HG03064 (cell line): Measurements from ENCODE around the gene ATP4A.

Experiments
- ATAC-seq: cut with Tn5 transposase; IDR thresholded peaks from one replicate; pipeline ENCODE4 v1.9.1; 2021; ENCODE audit warnings: low read depth; ENCODE audit not compliant: unreplicated experiment

The ATP4A gene

DNA sequence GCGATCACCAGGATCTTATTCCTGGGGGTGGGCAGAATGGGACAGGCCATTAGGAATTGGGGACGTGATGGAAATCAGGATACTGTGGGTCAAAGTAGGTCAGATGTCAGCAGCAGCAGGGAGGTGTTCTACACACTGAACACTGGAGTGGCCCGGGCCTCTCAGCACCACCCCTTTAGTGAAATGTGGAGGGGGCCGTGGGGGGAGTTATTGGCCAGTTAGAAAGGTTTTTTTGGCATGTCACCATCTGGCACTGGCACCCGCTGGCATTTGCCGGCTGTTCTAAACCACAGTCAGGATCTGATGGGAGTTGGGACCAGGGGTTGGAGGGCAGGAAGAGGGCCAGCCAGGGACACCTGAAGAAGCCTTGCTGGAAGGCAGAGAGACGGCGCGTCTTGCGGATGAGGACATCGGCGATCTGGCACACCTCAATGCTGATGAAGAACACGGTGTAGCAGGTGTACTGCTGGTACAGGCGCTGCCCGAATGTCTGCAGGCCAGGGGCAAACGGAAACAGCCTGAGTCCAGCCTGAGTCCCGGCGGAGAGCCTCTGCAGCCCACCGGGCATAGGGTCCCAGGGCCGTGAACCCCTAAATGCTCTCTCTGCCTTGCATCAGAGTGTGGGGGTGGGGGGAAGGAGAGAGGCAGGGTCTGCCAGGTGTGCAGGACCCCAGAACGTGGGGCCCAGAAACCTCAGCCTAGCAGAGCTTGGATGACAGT, 12.2 kb downstream of the ATP4A start:
- ATAC-seq, result no peak

DNA sequence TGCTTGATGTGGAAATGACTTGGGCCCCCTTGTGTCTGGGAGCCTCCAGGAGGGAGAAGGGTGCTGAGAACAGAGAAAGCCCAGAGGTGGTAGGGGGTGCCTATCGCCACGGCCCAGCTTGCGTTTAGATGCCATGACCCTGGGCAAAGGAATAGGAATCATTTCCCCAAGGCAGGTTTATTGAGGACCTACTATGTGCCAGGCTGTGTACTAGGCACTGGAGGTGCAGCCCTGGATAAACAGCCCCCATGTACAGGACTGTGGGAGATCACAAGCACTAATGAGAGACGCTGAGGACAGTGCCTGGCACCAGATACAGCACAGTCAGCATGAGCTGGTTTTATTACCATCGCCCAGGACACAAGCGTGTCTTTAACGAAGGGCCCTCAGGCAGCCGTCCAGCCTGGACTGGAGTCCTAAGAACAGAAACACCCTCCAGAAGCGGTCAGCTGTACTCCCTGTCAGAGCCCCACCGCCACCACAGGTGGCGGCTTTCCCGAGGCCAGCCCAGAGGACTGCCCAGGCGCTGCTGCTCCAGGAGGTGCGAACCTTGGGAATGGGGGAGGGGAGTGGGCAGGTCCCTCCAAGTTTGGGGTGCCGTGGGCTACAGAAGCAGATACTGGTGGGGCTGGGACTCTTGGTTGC, 13.5 kb downstream of the ATP4A start:
- ATAC-seq, result no peak

- no peak for ATAC-seq
Measured at GRCh38 chr19:35549174-35549788, 14.2 kb downstream of the ATP4A start.

GRCh38 chr19:35546532-35546931, 16.9 kb downstream of the ATP4A start:
- ATAC-seq, result no peak

DNA sequence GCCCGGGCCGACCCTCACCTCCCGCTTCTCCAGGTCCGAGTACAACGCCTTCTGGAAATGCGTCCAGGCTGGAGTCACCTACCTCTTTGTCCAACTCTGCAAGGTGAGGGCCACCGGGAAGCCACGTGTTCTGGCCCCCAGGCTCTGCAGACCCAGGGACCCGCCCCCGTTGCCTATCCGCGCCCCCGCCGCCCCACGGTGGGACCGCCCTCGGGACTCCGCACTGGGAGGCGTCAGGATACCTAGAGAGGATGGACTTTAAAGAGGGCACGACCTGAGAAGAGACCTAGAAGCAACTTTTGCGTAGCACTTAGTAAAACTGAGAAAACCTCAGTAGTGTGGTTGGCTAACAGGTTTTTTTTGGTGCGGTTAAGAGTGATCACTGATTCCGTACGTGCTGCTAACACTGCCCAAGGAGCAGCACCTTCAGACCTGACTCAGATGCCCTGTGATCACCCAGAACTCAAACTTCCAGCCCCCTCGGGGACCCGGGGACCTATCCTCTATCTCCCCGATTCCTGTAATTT, 17.5 kb downstream of the ATP4A start:
- no peak for ATAC-seq

GRCh38 chr19:35545001-35545854, 18.2 kb downstream of the ATP4A start, which contains the start of gene TMEM147:
TMEM147 (plus strand) TSS chr19:35545626; CDS start chr19:35545740, 114 bp downstream.
- no peak for ATAC-seq

DNA sequence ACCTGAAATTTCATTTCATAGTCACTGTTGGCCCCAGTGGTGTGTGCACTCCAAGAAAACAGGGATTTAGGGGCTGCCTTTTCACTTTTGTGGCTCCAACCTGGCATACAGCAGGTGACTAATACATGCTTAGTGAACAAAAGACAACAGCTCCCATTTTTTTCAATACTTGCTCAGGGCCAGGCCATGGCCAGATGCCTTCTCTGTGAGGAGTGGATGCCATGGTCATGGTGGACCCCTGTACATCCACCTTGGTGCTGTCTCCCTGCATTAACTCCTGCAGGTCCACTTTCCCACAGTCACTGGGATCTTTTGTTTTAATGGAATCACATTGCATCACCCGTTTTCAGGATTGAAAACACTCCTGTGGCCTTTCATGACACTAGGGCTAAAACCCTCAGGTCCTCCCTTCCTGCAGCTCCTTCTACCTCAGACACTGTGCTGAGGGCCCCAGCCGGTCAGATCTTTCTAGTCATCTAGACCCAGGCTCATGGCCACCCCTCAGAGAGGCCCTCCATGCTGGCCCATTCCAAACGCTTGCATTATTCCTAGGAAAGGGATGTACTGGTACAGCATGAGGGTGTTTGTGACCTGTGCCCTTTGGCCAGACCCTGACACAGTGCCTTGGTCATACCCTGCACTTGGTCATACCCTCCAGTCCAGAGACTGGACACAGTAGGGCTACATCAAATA, 19.2 kb downstream of the ATP4A start:
- no peak for ATAC-seq

GRCh38 chr19:35543280-35544109, 20.0 kb downstream of the ATP4A start:
- ATAC-seq, result no peak

DNA sequence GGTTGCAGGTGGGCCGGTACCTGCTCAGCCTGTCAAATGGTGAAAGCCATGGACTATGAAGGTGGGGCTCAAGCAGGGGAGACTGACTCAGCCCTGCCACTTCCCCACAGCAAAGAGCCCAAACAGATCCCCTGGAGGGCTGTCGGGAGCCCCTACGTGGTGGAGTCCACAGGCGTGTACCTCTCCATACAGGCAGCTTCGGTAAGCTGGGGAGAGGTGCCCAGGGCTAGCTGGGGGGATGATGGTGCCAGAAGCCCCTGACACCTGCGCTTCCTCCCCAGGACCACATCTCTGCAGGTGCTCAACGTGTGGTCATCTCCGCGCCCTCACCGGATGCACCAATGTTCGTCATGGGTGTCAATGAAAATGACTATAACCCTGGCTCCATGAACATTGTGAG, 21.2 kb downstream of the ATP4A start:
- ATAC-seq, result no peak

GRCh38 chr19:35540356-35540927, 23.0 kb downstream of the ATP4A start:
- ATAC-seq, result no peak

DNA sequence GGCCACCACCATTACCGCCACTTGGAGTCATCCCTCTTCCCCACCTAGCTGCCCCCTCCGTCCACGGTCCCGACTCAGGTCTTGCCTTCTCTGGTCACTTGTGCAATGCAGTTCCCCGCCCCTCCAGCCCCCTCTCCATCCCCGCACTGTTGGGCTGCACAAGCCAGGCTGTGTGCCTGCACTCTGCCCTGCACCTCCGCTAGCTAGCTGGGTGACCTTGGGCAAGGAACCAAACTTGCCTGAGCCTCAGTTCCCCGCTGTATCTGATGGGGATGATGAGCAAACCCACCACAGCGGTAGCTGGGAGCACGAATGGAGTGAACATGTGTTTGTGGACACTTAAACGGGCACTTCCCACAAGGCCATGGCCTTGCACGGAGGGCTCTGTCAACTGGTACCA, 23.6 kb downstream of the ATP4A start:
- ATAC-seq, result no peak

DNA sequence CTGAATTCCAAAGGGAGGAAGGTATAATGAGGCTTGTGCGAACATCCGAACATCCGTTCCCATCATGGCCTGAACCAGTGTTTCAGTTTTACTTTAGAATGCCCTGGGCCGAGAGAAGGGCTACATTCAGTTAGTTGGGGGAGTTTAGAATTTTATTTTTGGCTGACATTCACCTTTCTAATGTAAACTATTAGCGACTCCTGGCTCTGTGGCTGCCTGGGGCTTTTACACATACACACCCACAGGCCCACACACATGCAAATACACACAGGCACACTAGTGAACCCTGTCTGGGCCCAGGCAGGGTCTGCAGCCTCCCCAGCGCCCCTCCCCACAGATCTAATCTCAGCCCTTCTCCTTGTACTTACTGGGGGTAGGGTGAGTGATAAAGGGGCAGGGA, 24.1 kb downstream of the ATP4A start:
- ATAC-seq, result no peak

- no peak for ATAC-seq
Measured at GRCh38 chr19:35534803-35535480, 28.5 kb downstream of the ATP4A start.

DNA sequence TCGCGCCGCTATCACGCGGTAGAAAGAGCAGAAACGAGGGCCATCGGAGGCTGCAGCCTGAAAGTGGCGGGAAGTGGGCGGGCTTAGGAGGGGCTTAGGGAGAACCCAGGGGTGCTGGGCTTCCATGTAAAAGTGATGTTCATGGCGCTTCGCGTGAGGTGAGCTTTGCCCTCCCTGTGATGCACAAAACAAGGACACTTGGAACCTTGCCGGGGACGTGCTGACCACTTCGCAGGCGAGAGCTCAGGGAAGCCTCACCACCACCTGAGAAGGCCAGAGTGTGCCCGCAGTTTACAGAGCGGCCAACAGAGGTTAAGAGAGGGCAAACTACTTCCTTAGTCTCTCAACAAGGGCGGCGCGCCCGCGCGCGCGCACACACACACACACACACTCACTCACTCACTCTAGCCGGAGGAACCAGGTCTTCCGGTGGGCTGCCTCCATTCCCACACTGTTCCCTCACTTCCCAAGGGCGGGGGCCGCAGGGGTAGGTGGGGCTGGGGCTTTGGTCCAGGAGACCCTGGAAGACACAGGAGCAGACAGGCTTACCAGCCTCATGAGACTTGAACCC, 29.6 kb downstream of the ATP4A start:
- ATAC-seq, result no peak

DNA sequence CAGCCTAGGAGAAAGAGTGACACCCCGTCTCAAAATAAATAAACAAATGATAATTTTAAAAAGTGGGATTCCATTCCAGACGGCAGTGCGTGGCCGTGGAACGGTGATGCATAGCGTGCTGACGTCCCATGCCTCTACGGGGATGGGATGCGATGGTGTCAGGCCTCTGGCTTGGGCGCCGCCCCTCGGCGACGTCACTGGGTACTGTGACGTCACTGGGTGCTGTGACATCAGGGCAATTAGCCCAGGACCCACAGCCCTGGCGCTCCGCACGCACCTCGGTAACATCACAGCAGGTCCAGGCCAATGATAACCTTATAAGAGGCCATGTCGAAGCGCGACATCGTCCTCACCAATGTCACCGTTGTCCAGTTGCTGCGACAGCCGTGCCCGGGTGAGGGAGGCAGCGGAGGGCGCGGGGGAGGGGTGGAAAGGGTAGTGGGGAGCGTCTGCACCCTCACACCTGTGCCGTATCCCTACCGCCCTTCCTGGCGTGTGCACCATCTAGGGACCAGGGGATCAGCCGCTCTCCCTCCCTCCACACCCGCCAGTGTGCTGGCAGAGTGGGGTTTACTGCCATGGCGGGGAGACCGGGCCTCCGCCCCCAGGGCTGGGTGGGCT, 30.1 kb downstream of the ATP4A start, which contains the start of gene GAPDHS:
Gene GAPDHS (plus strand): TSS at position 256 of the 621 bp plus-strand sequence. CDS start 72 bp downstream, at position 328.
- ATAC-seq, result no peak

DNA sequence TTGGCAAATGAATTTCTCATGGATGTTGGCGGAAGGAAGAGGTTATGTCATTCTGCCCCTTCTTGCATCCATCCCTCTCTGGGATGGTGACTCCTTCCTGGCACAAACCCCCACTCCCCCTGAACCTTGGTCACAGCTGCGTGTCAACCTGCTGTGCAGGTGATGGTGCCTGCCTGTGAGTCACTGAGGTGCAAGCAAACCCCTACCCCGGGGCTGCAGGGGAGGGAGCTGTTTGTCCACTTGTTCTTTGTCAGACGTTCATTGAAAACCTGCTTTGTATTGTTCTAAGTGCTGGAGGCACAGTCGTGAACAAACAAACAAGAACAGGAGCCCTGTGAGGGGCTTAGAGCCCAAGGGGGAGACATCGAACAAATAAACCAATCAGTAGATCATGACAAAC, 32.2 kb downstream of the ATP4A start:
- no peak for ATAC-seq
